PC-3 (cell line): ENCODE results near the gene MT1X. TPM values are rescaled to one million over a fixed set of nuclear protein-coding genes. Genes with fewer than 3 reads are reported as not detected.

ENCODE experiments used
- ATAC-seq: fragments of 200-7000 bp; cut with Tn5 transposase; 2 replicates; pipeline ENCODE4 v1.9.1; 2020; ENCODE audit warnings: mild to moderate bottlenecking, moderate library complexity
- BruUV-seq: library from RNA; stranded (reverse); fragments of 400-500 nt; replicated peaks from 2 replicates; lab custom pipeline; 2021; lab: Mats Ljungman, UMichigan
- CTCF ChIA-PET: fragments of 300-600 bp; sonication (Branson Sonifier 250); formaldehyde crosslinking; loops from one replicate; lab custom pipeline; 2022; ENCODE audit warnings: antibody characterized with exemption; lab: Charles Lee
- POLR2A ChIA-PET: fragments of 300-600 bp; sonication (Branson Sonifier 250); formaldehyde crosslinking; loops from one replicate; lab custom pipeline; 2022; ENCODE audit warnings: antibody characterized with exemption; ENCODE audit not compliant: unreplicated experiment; lab: Charles Lee
- DNase-seq: peaks from one replicate; pipeline ENCODE4 v3.0.0-alpha.2; 2015
- H2AFZ ChIP-seq: fragments of 300-600 bp; sonication (generic); 2 replicates; pipeline ENCODE4 v1.6.0; 2016; ENCODE audit warnings: antibody characterized with exemption, low read length
- H3F3A ChIP-seq: fragments of 300-600 bp; sonication (generic); one replicate; pipeline ENCODE4 v1.6.0; 2017; ENCODE audit warnings: antibody characterized with exemption, low read length, control low read depth, mild to moderate bottlenecking; ENCODE audit not compliant: unreplicated experiment
- H3K27ac ChIP-seq: fragments of 300-600 bp; sonication (generic); 2 replicates; pipeline ENCODE4 v1.5.1; 2016; ENCODE audit warnings: mild to moderate bottlenecking, low read length
- H3K27me3 ChIP-seq: fragments of 300-600 bp; sonication (generic); 2 replicates; pipeline ENCODE4 v1.6.1; 2016; ENCODE audit warnings: low read length, mixed read lengths
- H3K36me3 ChIP-seq: fragments of 300-600 bp; sonication (generic); 2 replicates; pipeline ENCODE4 v1.6.1; 2016; ENCODE audit warnings: low read depth, mixed run types, low read length, mixed read lengths
- H3K4me1 ChIP-seq: fragments of 300-600 bp; sonication (generic); 2 replicates; pipeline ENCODE4 v1.5.1; 2016; ENCODE audit warnings: low read length; ENCODE audit not compliant: insufficient read depth
- H3K4me2 ChIP-seq: fragments of 300-600 bp; sonication (generic); 2 replicates; pipeline ENCODE4 v1.6.0; 2016; ENCODE audit warnings: low read length
- H3K4me3 ChIP-seq: fragments of 300-600 bp; sonication (generic); 2 replicates; pipeline ENCODE4 v1.5.1; 2016; ENCODE audit warnings: mild to moderate bottlenecking, low read length, mixed read lengths
- H3K79me2 ChIP-seq: fragments of 300-600 bp; sonication (generic); 2 replicates; pipeline ENCODE4 v1.6.1; 2017; ENCODE audit warnings: low read length, mixed read lengths
- H3K9ac ChIP-seq: fragments of 300-600 bp; sonication (generic); 2 replicates; pipeline ENCODE4 v1.6.0; 2016; ENCODE audit warnings: mild to moderate bottlenecking, low read length
- H3K9me2 ChIP-seq: fragments of 300-600 bp; sonication (generic); replicated peaks from 2 replicates; pipeline ENCODE4 v1.6.1; 2016; ENCODE audit warnings: mixed run types, low read length, mixed read lengths
- H3K9me3 ChIP-seq: fragments of 300-600 bp; sonication (generic); 2 replicates; pipeline ENCODE4 v1.6.1; 2016; ENCODE audit warnings: low read length, mixed read lengths
- H4K20me1 ChIP-seq: fragments of 300-600 bp; sonication (generic); 2 replicates; pipeline ENCODE4 v1.6.1; 2016; ENCODE audit warnings: low read length, mixed read lengths
- EZH2 ChIP-seq: fragments of 300-600 bp; sonication (generic); IDR thresholded peaks from one replicate; pipeline ENCODE4 v1.6.1; 2017; ENCODE audit warnings: antibody characterized with exemption, mild to moderate bottlenecking, low read length; ENCODE audit not compliant: unreplicated experiment
- EZH2phosphoT487 ChIP-seq: fragments of 300-600 bp; sonication (generic); IDR thresholded peaks from 2 replicates; pipeline ENCODE4 v1.6.1; 2018; ENCODE audit warnings: mild to moderate bottlenecking, antibody characterized with exemption, low read length, borderline replicate concordance
- intact Hi-C: fragments of 100-400 bp; cut with micrococcal nuclease; formaldehyde crosslinking; loops from 2 replicates; pipeline ENCODE4 v1.9.0; 2023
- total RNA-seq: library from RNA; depleted of rRNA; stranded (reverse); fragments of >200 nt; gene quantifications from 2 replicates; pipeline ENCODE4 v1.2.3, GENCODE V29; 2014
- TF ChIP-seq, protein P1 (sequence below): fragments of 300-600 bp; sonication (generic); conservative IDR thresholded peaks from 2 replicates; pipeline ENCODE4 v1.5.1; 2017; ENCODE audit warnings: antibody characterized with exemption, low read depth, mild to moderate bottlenecking, low read length

Gene MT1X
- total RNA-seq, 1 experiment from 2014 or later = 120 TPM

DNA sequence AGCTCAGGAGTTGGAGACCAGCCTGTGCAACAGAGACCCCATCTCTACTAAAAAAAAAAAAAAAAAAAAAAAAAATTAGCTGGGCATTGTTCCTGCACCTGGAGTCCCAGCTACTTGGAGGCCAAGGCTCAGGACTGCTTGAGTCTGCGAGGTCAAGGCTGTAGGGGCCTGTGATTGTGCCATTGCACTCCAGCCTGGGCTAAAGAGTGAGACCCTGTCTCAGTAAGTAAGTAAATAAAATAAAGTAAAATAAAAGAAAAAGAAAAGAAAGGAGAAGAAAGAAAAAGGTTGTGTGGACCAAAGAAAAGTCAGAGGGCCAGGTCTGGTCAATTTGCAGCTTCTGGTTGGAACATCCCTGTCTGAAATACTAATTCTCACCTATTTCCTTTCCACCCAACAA is 18.4 kb downstream of the MT1X start:
- intact Hi-C loops = no loop called here
- Histone ChIP-seq H3K9ac (no peak overlapping the region), H3K36me3 (no peaks in the 10 kb centered on the region), H4K20me1 (no peaks in the 10 kb centered on the region), H3K4me1 (peaks cover 12% of the 10 kb centered on the region), H3K79me2 (no peaks in the 10 kb centered on the region), H3K27ac (no peak overlapping the region), H3K9me2 (no peaks in the 10 kb centered on the region), H3K4me3 (no peak overlapping the region), H3K4me2 (no peak overlapping the region), H2AFZ (no peak overlapping the region), H3K9me3 (no peaks in the 10 kb centered on the region), H3K27me3 (no peaks in the 10 kb centered on the region), H3F3A (no peaks in the 10 kb centered on the region)
- no peak for ATAC-seq
- DNase-seq = no peak
- no peak for TF ChIP-seq EZH2phosphoT487
- TF ChIP-seq EZH2 = no peak
- TF ChIP-seq, protein P1, sequence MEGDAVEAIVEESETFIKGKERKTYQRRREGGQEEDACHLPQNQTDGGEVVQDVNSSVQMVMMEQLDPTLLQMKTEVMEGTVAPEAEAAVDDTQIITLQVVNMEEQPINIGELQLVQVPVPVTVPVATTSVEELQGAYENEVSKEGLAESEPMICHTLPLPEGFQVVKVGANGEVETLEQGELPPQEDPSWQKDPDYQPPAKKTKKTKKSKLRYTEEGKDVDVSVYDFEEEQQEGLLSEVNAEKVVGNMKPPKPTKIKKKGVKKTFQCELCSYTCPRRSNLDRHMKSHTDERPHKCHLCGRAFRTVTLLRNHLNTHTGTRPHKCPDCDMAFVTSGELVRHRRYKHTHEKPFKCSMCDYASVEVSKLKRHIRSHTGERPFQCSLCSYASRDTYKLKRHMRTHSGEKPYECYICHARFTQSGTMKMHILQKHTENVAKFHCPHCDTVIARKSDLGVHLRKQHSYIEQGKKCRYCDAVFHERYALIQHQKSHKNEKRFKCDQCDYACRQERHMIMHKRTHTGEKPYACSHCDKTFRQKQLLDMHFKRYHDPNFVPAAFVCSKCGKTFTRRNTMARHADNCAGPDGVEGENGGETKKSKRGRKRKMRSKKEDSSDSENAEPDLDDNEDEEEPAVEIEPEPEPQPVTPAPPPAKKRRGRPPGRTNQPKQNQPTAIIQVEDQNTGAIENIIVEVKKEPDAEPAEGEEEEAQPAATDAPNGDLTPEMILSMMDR = no peak
- BruUV-seq = no TSS peak
- ChIA-PET CTCF (interaction anchor here (0.6 to 1.4 kb wide), 3 partner anchors 53 to 124 kb away, joined by 4 to 17 read pairs (median 7); no protein-coding TSS in a partner anchor), POLR2A (interaction anchor here (0.6 kb wide), 1 partner anchor 89 kb away, joined by 3 read pairs; no protein-coding TSS in a partner anchor)

DNA sequence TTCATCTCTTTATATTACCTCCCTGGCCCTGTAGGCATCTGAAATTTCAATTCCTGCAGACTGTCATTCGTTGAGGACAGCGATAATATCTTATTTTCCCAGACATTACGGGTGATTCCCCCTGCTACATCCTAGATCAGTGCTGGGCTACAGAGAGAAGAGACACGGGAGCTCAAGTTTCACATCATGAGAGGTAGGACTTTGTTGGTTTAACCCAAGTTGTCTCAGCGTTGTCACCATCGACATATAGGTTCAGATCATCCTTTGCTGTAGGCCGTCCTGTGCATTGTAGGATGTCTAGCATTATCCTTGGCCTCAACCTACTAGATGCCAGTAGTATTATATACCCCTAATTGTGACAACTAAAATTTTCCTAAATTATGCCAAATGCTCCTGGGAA is 19.3 kb downstream of the MT1X start:
- BruUV-seq = no TSS peak

More for the DNA sequence above, 19.3 kb downstream of the MT1X start:
- H3K9me2 ChIP-seq = no peaks in the 10 kb centered on the region
- peaks cover 12% of the 10 kb centered on the region for H3K4me1 ChIP-seq
- intact Hi-C loops = no loop called here
- DNase-seq (no peak), ATAC-seq (no peak)
- H3K9me3 ChIP-seq = no peaks in the 10 kb centered on the region
- peak overlapping the region; percentile 30; the same call in 1 of the 2 replicates for H3K4me2 ChIP-seq
- POLR2A ChIA-PET = interaction anchor here (0.7 to 0.8 kb wide), 2 partner anchors 89 to 92 kb away, joined by 4 to 6 read pairs; no protein-coding TSS in a partner anchor
- no peak overlapping the region for H3K27ac ChIP-seq
- no peak overlapping the region for H2AFZ ChIP-seq
- H3K79me2 ChIP-seq = no peaks in the 10 kb centered on the region
- CTCF ChIA-PET = interaction anchor here (0.5 to 1.9 kb wide), 12 partner anchors 52 to 406 kb away, joined by 3 to 29 read pairs (median 4); partner anchors contain the start of gene MT2A
- no peak overlapping the region for H3K9ac ChIP-seq
- no peaks in the 10 kb centered on the region for H3K36me3 ChIP-seq
- no peaks in the 10 kb centered on the region for H4K20me1 ChIP-seq
- TF ChIP-seq, protein P1 = no peak
- TF ChIP-seq EZH2phosphoT487 (no peak), EZH2 (no peak)
- no peak overlapping the region for H3K4me3 ChIP-seq
- H3F3A ChIP-seq = no peaks in the 10 kb centered on the region
- no peaks in the 10 kb centered on the region for H3K27me3 ChIP-seq
